GM21825 (cell line): Measurements from ENCODE around the gene ADD3.

Source experiments
- ATAC-seq: cut with Tn5 transposase; IDR thresholded peaks from one replicate; pipeline ENCODE4 v1.9.1; 2021; ENCODE audit warnings: mild to moderate bottlenecking, moderate library complexity; ENCODE audit not compliant: unreplicated experiment

ADD3 gene

GRCh38 chr10:110144507-110144906, 136.7 kb downstream of the ADD3 start:
- ATAC-seq = no peak

GRCh38 chr10:110147961-110148360, 140.2 kb downstream of the ADD3 start:
- ATAC-seq = no peak

- no peak for ATAC-seq
Observed at GRCh38 chr10:110149259-110149658, 141.5 kb downstream of the ADD3 start.

GRCh38 chr10:110150046-110150445, 142.3 kb downstream of the ADD3 start:
- ATAC-seq = no peak

GRCh38 chr10:110150981-110151380, 143.2 kb downstream of the ADD3 start:
- ATAC-seq = no peak

GRCh38 chr10:110151467-110151866, 143.7 kb downstream of the ADD3 start:
- ATAC-seq = no peak

- ATAC-seq = no peak
Observed at GRCh38 chr10:110151971-110152370, 144.2 kb downstream of the ADD3 start.

GRCh38 chr10:110153396-110153795, 145.6 kb downstream of the ADD3 start:
- ATAC-seq = no peak

- no peak for ATAC-seq
Observed at GRCh38 chr10:110156046-110156445, 148.3 kb downstream of the ADD3 start.

- ATAC-seq = no peak
Observed at GRCh38 chr10:110158051-110159005, 150.5 kb downstream of the ADD3 start.

GRCh38 chr10:110160081-110160480, 152.3 kb downstream of the ADD3 start:
- ATAC-seq = no peak

GRCh38 chr10:110160522-110160921, 152.7 kb downstream of the ADD3 start:
- ATAC-seq = no peak

GRCh38 chr10:110162741-110163145, 155.0 kb downstream of the ADD3 start:
- no peak for ATAC-seq

- no peak for ATAC-seq
Observed at GRCh38 chr10:110163192-110163773, 155.5 kb downstream of the ADD3 start.

GRCh38 chr10:110163841-110164240, 156.1 kb downstream of the ADD3 start:
- no peak for ATAC-seq

GRCh38 chr10:110165239-110165638, 157.5 kb downstream of the ADD3 start:
- ATAC-seq = no peak

- no peak for ATAC-seq
Observed at GRCh38 chr10:110167149-110167548, 159.4 kb downstream of the ADD3 start.

- no peak for ATAC-seq
Observed at GRCh38 chr10:110168601-110169481, 161.1 kb downstream of the ADD3 start.

- no peak for ATAC-seq
Observed at GRCh38 chr10:110169586-110169985, 161.8 kb downstream of the ADD3 start.

GRCh38 chr10:110170142-110170971, 162.6 kb downstream of the ADD3 start:
- no peak for ATAC-seq
